ENCODE data around the gene ATP6V0D1. TPM values are rescaled to one million over a fixed set of nuclear protein-coding genes. Genes with fewer than 3 reads are reported as not detected.

The ATP6V0D1 gene
- total and polyA plus RNA-seq, 8 donors: 48.5 to 185 (median 58.6) TPM

GRCh38 chr16:67445913-67446907 is 34.7 kb downstream of the ATP6V0D1 start:
- peak overlapping the region in 1 of 2 donors; percentile 16 for H3K27ac ChIP-seq
- no peaks in the 10 kb centered on the region for H3K9me3 ChIP-seq
- intact Hi-C loops (cut with DNase I): no loop called here
- DNase-seq: peak in 1 of 4 donors; percentile 78
- peaks cover 41 to 73% of the 10 kb centered on the region in 2 donors for H3K4me1 ChIP-seq
- H3K4me3 ChIP-seq: no peak overlapping the region
- TF ChIP-seq, protein P1, sequence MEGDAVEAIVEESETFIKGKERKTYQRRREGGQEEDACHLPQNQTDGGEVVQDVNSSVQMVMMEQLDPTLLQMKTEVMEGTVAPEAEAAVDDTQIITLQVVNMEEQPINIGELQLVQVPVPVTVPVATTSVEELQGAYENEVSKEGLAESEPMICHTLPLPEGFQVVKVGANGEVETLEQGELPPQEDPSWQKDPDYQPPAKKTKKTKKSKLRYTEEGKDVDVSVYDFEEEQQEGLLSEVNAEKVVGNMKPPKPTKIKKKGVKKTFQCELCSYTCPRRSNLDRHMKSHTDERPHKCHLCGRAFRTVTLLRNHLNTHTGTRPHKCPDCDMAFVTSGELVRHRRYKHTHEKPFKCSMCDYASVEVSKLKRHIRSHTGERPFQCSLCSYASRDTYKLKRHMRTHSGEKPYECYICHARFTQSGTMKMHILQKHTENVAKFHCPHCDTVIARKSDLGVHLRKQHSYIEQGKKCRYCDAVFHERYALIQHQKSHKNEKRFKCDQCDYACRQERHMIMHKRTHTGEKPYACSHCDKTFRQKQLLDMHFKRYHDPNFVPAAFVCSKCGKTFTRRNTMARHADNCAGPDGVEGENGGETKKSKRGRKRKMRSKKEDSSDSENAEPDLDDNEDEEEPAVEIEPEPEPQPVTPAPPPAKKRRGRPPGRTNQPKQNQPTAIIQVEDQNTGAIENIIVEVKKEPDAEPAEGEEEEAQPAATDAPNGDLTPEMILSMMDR (IDR thresholded peaks at IDR 0.05): no peak
- peaks cover 0 to 97% of the 10 kb centered on the region in 2 donors for H3K36me3 ChIP-seq
- no peaks in the 10 kb centered on the region for H3K27me3 ChIP-seq
- ATAC-seq: no peak

- Histone ChIP-seq H3K27ac (no peak overlapping the region), H3K27me3 (no peaks in the 10 kb centered on the region)
Observed at GRCh38 chr16:67445441-67445912, 35.5 kb downstream of the ATP6V0D1 start.

GRCh38 chr16:67445126-67445426 is 35.9 kb downstream of the ATP6V0D1 start:
- H3K27me3 ChIP-seq: no peaks in the 10 kb centered on the region
- H3K4me3 ChIP-seq: no peak overlapping the region
- peaks cover 0 to 97% of the 10 kb centered on the region in 2 donors for H3K36me3 ChIP-seq
- no peaks in the 10 kb centered on the region for H3K9me3 ChIP-seq
- DNase-seq: no peak
- H3K4me1 ChIP-seq: peaks cover 32 to 63% of the 10 kb centered on the region in 2 donors
- intact Hi-C loops (cut with DNase I): no loop called here
- H3K27ac ChIP-seq: no peak overlapping the region
- TF ChIP-seq, protein P1 (IDR thresholded peaks at IDR 0.05): no peak
- no peak for ATAC-seq

More at GRCh38 chr16:67445441-67445912, 35.5 kb downstream of the ATP6V0D1 start:
- peaks cover 34 to 67% of the 10 kb centered on the region in 2 donors for H3K4me1 ChIP-seq
- intact Hi-C loops (cut with DNase I): no loop called here
- peaks cover 0 to 97% of the 10 kb centered on the region in 2 donors for H3K36me3 ChIP-seq
- no peak overlapping the region for H3K4me3 ChIP-seq
- no peak for ATAC-seq
- TF ChIP-seq, protein P1 (IDR thresholded peaks at IDR 0.05): no peak
- DNase-seq: no peak
- no peaks in the 10 kb centered on the region for H3K9me3 ChIP-seq

GRCh38 chr16:67444259-67445125 is 36.5 kb downstream of the ATP6V0D1 start:
- no peak for DNase-seq
- peaks cover 27 to 57% of the 10 kb centered on the region in 2 donors for H3K4me1 ChIP-seq
- H3K27me3 ChIP-seq: no peaks in the 10 kb centered on the region
- no peaks in the 10 kb centered on the region for H3K9me3 ChIP-seq
- peaks cover 0 to 98% of the 10 kb centered on the region in 2 donors for H3K36me3 ChIP-seq
- intact Hi-C loops (cut with DNase I): no loop called here
- H3K4me3 ChIP-seq: no peak overlapping the region
- H3K27ac ChIP-seq: no peak overlapping the region
- TF ChIP-seq, protein P1 (IDR thresholded peaks at IDR 0.05): no peak
- no peak for ATAC-seq

Measured in left lung (tissue), 10 donors.